Measurements from ENCODE around the gene IRF3.
A peak's percentile ranks its signal among the peaks of the same experiment; 100 is the strongest.

IRF3 gene

GRCh38 chr19:49665351-49666119, at the start of gene IRF3, which contains the start of gene BCL2L12:
Gene IRF3, minus strand, starts transcription at chr19:49665857. Its CDS starts 1,019 bp downstream, at chr19:49664838.
Gene BCL2L12, plus strand, starts transcription at chr19:49665933. Its CDS starts 760 bp downstream, at chr19:49666693.
- peak; percentile 98 for FAIRE-seq

- FAIRE-seq = no peak
Measured at GRCh38 chr19:49713236-49713845, 47.7 kb upstream of the IRF3 start.

- no peak for FAIRE-seq
Measured at GRCh38 chr19:49712397-49712859, 46.8 kb upstream of the IRF3 start.

GRCh38 chr19:49710372-49710951, 44.8 kb upstream of the IRF3 start:
- no peak for FAIRE-seq

- FAIRE-seq = no peak
Measured at GRCh38 chr19:49705919-49706318, 40.3 kb upstream of the IRF3 start.

GRCh38 chr19:49704888-49705642, 39.4 kb upstream of the IRF3 start:
- no peak for FAIRE-seq

- no peak for FAIRE-seq
Measured at GRCh38 chr19:49701271-49701786, 35.7 kb upstream of the IRF3 start.

GRCh38 chr19:49700563-49700962, 34.9 kb upstream of the IRF3 start:
- FAIRE-seq = no peak

- FAIRE-seq = no peak
Measured at GRCh38 chr19:49699364-49699763, 33.7 kb upstream of the IRF3 start.

GRCh38 chr19:49696865-49697264, 31.2 kb upstream of the IRF3 start:
- FAIRE-seq = no peak

GRCh38 chr19:49696115-49696514, 30.5 kb upstream of the IRF3 start:
- FAIRE-seq = no peak

- FAIRE-seq = no peak
Measured at GRCh38 chr19:49692147-49692506, 26.5 kb upstream of the IRF3 start.

GRCh38 chr19:49691243-49692146, 25.8 kb upstream of the IRF3 start:
- no peak for FAIRE-seq

GRCh38 chr19:49690656-49691242, 25.1 kb upstream of the IRF3 start, which contains the start of gene CPT1C:
Gene CPT1C, plus strand, starts transcription at chr19:49691116. Its CDS starts 1,137 bp downstream, at chr19:49692253.
- peak; percentile 98 for FAIRE-seq

- no peak for FAIRE-seq
Measured at GRCh38 chr19:49690079-49690655, 24.5 kb upstream of the IRF3 start.

- no peak for FAIRE-seq
Measured at GRCh38 chr19:49689133-49690078, 23.7 kb upstream of the IRF3 start, which contains the start of gene ADM5. Gene ADM5, plus strand, starts transcription at chr19:49689594. Its CDS starts 244 bp downstream, at chr19:49689838.

- FAIRE-seq = no peak
Measured at GRCh38 chr19:49688531-49689132, 23.0 kb upstream of the IRF3 start.

GRCh38 chr19:49687566-49688316, 22.1 kb upstream of the IRF3 start:
- FAIRE-seq = no peak

Measured in A204.1 (cell line).